GM06990 (cell line): Measurements from ENCODE around the gene ADGRL3.

Experiments used
- DNase-seq: peaks from one replicate; pipeline ENCODE4 v3.0.0-alpha.2; 2011; ENCODE audit not compliant: insufficient read length; ENCODE audit errors: extremely low read depth
- H3K27me3 ChIP-seq: replicated peaks from 2 replicates; pipeline ENCODE4 v1.6.0; 2011; ENCODE audit warnings: low read length; ENCODE audit not compliant: control insufficient read depth, insufficient read depth
- H3K36me3 ChIP-seq: 2 replicates; pipeline ENCODE4 v1.5.1; 2011; ENCODE audit warnings: low read length; ENCODE audit not compliant: control insufficient read depth, insufficient read depth
- H3K4me3 ChIP-seq: replicated peaks from 2 replicates; pipeline ENCODE4 v1.5.1; 2011; ENCODE audit warnings: low read depth, mild to moderate bottlenecking, control low read depth, low read length
- TF ChIP-seq, protein P1 (sequence below): IDR thresholded peaks from 2 replicates; pipeline ENCODE4 v1.5.1; 2011; ENCODE audit warnings: low read length, control low read depth, mild to moderate bottlenecking, inconsistent platforms; ENCODE audit not compliant: insufficient read depth, poor library complexity, severe bottlenecking

ADGRL3 gene

GRCh38 chr4:62126064-62126732 is 926.1 kb downstream of the ADGRL3 start:
- DNase-seq = no peak
- TF ChIP-seq, protein P1, sequence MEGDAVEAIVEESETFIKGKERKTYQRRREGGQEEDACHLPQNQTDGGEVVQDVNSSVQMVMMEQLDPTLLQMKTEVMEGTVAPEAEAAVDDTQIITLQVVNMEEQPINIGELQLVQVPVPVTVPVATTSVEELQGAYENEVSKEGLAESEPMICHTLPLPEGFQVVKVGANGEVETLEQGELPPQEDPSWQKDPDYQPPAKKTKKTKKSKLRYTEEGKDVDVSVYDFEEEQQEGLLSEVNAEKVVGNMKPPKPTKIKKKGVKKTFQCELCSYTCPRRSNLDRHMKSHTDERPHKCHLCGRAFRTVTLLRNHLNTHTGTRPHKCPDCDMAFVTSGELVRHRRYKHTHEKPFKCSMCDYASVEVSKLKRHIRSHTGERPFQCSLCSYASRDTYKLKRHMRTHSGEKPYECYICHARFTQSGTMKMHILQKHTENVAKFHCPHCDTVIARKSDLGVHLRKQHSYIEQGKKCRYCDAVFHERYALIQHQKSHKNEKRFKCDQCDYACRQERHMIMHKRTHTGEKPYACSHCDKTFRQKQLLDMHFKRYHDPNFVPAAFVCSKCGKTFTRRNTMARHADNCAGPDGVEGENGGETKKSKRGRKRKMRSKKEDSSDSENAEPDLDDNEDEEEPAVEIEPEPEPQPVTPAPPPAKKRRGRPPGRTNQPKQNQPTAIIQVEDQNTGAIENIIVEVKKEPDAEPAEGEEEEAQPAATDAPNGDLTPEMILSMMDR = no peak
- H3K4me3 ChIP-seq = no peak overlapping the region
- no peaks in the 10 kb centered on the region for H3K27me3 ChIP-seq
- no peaks in the 10 kb centered on the region for H3K36me3 ChIP-seq
